ENCODE results near the gene DOK7.

- TF ChIP-seq CTCF (IDR thresholded peaks at IDR 0.05 in 4 of 5, conservative IDR thresholded peaks at IDR 0.05 in 1 of 5) (no peak), POLR2A (IDR thresholded peaks at IDR 0.05) (no peak)
These were observed 14.0 kb downstream of the DOK7 start for GRCh38 chr4:3476936-3477749.
